H9 (cell line): ENCODE data around the gene C17orf75. TPM values are rescaled to one million over a fixed set of nuclear protein-coding genes. Genes with fewer than 3 reads are reported as not detected.
A peak's percentile ranks its signal among the peaks of the same experiment; 100 is the strongest.

Source experiments
- DNase-seq: peaks from one replicate; pipeline ENCODE4 v3.0.0-alpha.2; 2017
- H2AFZ ChIP-seq: one replicate; pipeline ENCODE4 v1.6.1; 2013; ENCODE audit warnings: mild to moderate bottlenecking, low read length, control low read depth, moderate library complexity
- H2AK5ac ChIP-seq: 2 replicates; pipeline ENCODE4 v1.6.1; 2013; ENCODE audit warnings: low read length, control low read depth, mixed read lengths; ENCODE audit not compliant: insufficient read length
- H2BK120ac ChIP-seq: one replicate; pipeline ENCODE4 v1.6.1; 2013; ENCODE audit warnings: low read depth, mild to moderate bottlenecking, low read length, control low read depth, inconsistent platforms; ENCODE audit not compliant: poor library complexity, severe bottlenecking
- H2BK12ac ChIP-seq: 2 replicates; pipeline ENCODE4 v1.6.1; 2013; ENCODE audit warnings: low read length, control low read depth, mixed read lengths, low read depth; ENCODE audit not compliant: insufficient read length
- H2BK15ac ChIP-seq: 2 replicates; pipeline ENCODE4 v1.6.1; 2013; ENCODE audit warnings: low read depth, low read length, control low read depth
- H2BK20ac ChIP-seq: one replicate; pipeline ENCODE4 v1.6.1; 2013; ENCODE audit warnings: low read depth, mild to moderate bottlenecking, low read length, control low read depth, inconsistent platforms; ENCODE audit not compliant: poor library complexity, severe bottlenecking
- H2BK5ac ChIP-seq: 2 replicates; pipeline ENCODE4 v1.6.1; 2013; ENCODE audit warnings: low read length, control low read depth, mixed read lengths; ENCODE audit not compliant: insufficient read length
- H3K14ac ChIP-seq: 2 replicates; pipeline ENCODE4 v1.6.1; 2013; ENCODE audit warnings: low read length, control low read depth; ENCODE audit not compliant: insufficient read depth
- H3K18ac ChIP-seq: 2 replicates; pipeline ENCODE4 v1.6.1; 2013; ENCODE audit warnings: low read depth, mild to moderate bottlenecking, mixed read lengths, low read length, control low read depth; ENCODE audit not compliant: insufficient read length
- H3K23ac ChIP-seq: 2 replicates; pipeline ENCODE4 v1.6.1; 2013; ENCODE audit warnings: low read length, control low read depth, mixed read lengths, low read depth; ENCODE audit not compliant: insufficient read length
- H3K23me2 ChIP-seq: 2 replicates; pipeline ENCODE4 v1.6.1; 2013; ENCODE audit warnings: low read depth, mild to moderate bottlenecking, mixed read lengths, low read length, control low read depth; ENCODE audit not compliant: insufficient read length, poor library complexity, severe bottlenecking
- H3K27ac ChIP-seq: 2 replicates; pipeline ENCODE4 v1.5.1; 2013; ENCODE audit warnings: low read length, control low read depth, mixed read lengths, low read depth; ENCODE audit not compliant: insufficient read length
- H3K27me3 ChIP-seq: 2 replicates; pipeline ENCODE4 v1.6.1; 2013; ENCODE audit warnings: low read length, control low read depth, inconsistent platforms; ENCODE audit not compliant: insufficient read depth
- H3K4ac ChIP-seq: 2 replicates; pipeline ENCODE4 v1.6.1; 2013; ENCODE audit warnings: low read depth, mild to moderate bottlenecking, control low read depth, inconsistent platforms, low read length, moderate library complexity
- H3K4me1 ChIP-seq: 2 replicates; pipeline ENCODE4 v1.6.1; 2013; ENCODE audit warnings: low read length, control low read depth, inconsistent platforms; ENCODE audit not compliant: insufficient read depth
- H3K4me2 ChIP-seq: 2 replicates; pipeline ENCODE4 v1.6.1; 2013; ENCODE audit warnings: low read length, control low read depth, mixed read lengths; ENCODE audit not compliant: insufficient read length, insufficient read depth
- H3K56ac ChIP-seq: 2 replicates; pipeline ENCODE4 v1.6.1; 2013; ENCODE audit warnings: low read depth, mild to moderate bottlenecking, mixed read lengths, low read length, control low read depth; ENCODE audit not compliant: insufficient read length
- H3K79me1 ChIP-seq: 2 replicates; pipeline ENCODE4 v1.6.1; 2013; ENCODE audit warnings: low read depth, mild to moderate bottlenecking, moderate library complexity, low read length, control low read depth, inconsistent platforms; ENCODE audit not compliant: insufficient read depth, poor library complexity, severe bottlenecking
- H3K79me2 ChIP-seq: 2 replicates; pipeline ENCODE4 v1.6.1; 2013; ENCODE audit warnings: low read length, control low read depth, inconsistent platforms; ENCODE audit not compliant: insufficient read depth
- H3K9ac ChIP-seq: 2 replicates; pipeline ENCODE4 v1.6.1; 2013; ENCODE audit warnings: low read length, control low read depth, mixed read lengths; ENCODE audit not compliant: insufficient read length; ENCODE audit errors: extremely low read depth
- H3K9me3 ChIP-seq: one replicate; pipeline ENCODE4 v1.6.1; 2013; ENCODE audit warnings: low read depth, low read length, inconsistent platforms; ENCODE audit not compliant: control insufficient read depth
- H3T11ph ChIP-seq: one replicate; pipeline ENCODE4 v1.6.1; 2013; ENCODE audit warnings: mild to moderate bottlenecking, low read length, control low read depth, inconsistent platforms
- H4K20me1 ChIP-seq: one replicate; pipeline ENCODE4 v1.6.1; 2013; ENCODE audit not compliant: control insufficient read depth, insufficient read length, insufficient read depth
- H4K5ac ChIP-seq: 2 replicates; pipeline ENCODE4 v1.6.1; 2013; ENCODE audit warnings: low read depth, mild to moderate bottlenecking, mixed read lengths, low read length, control low read depth; ENCODE audit not compliant: insufficient read length
- H4K8ac ChIP-seq: replicated peaks from 2 replicates; pipeline ENCODE4 v1.6.1; 2013; ENCODE audit warnings: low read length, control low read depth, mixed read lengths, low read depth; ENCODE audit not compliant: insufficient read length
- H4K91ac ChIP-seq: 2 replicates; pipeline ENCODE4 v1.6.1; 2013; ENCODE audit warnings: low read depth, mild to moderate bottlenecking, moderate library complexity, mixed read lengths, low read length, control low read depth; ENCODE audit not compliant: insufficient read length
- H3K27ac Mint-ChIP-seq, 3 experiments: 2 replicates in 2 of 3; 3 replicates in 1 of 3; pipeline ENCODE4 v1.8.0; 2020 to 2021; ENCODE audit warnings: mixed read lengths in 3 of 3, mild to moderate bottlenecking in 1 of 3, moderate library complexity in 1 of 3
- H3K27me3 Mint-ChIP-seq: 2 replicates; pipeline ENCODE4 v1.8.0; 2021; ENCODE audit warnings: low read depth, mild to moderate bottlenecking, moderate library complexity, mixed read lengths
- H3K36me3 Mint-ChIP-seq, 3 experiments: 2 replicates in 2 of 3; 3 replicates in 1 of 3; pipeline ENCODE4 v1.8.0; 2020 to 2021; ENCODE audit warnings: low read depth in 3 of 3, mixed read lengths in 3 of 3; ENCODE audit not compliant: insufficient read depth in 1 of 3
- H3K4me1 Mint-ChIP-seq, 2 experiments: 2 replicates each; pipeline ENCODE4 v1.8.0; 2020; ENCODE audit warnings: mixed read lengths in 2 of 2
- H3K4me3 Mint-ChIP-seq, 2 experiments: 2 replicates in 1 of 2; 3 replicates in 1 of 2; pipeline ENCODE4 v1.8.0; 2020 to 2021; ENCODE audit warnings: mild to moderate bottlenecking in 2 of 2, mixed read lengths in 2 of 2, moderate library complexity in 1 of 2
- H3K9me3 Mint-ChIP-seq, 2 experiments: 2 replicates in 1 of 2; 3 replicates in 1 of 2; pipeline ENCODE4 v1.8.0; 2020; ENCODE audit warnings: mild to moderate bottlenecking in 2 of 2, mixed read lengths in 2 of 2, moderate library complexity in 1 of 2
- WGBS: extraction: QIAGEN DNeasy Blood & Tissue Kit; methylation state at CpG from one replicate; pipeline ENCODE4 v1.1.7; 2013; ENCODE audit warnings: missing lambda C conversion rate, low lambda C conversion rate, mixed read lengths; ENCODE audit not compliant: insufficient read length; ENCODE audit errors: extremely low coverage; 5-methylcytosine and 5-hydroxymethylcytosine counted together
- total RNA-seq: library from RNA; stranded (reverse); gene quantifications from 2 replicates; pipeline ENCODE4 v1.2.1, GENCODE V29; 2021
- TF ChIP-seq, protein P1 (sequence below): fragments of 200-600 bp; sonication (generic); conservative IDR thresholded peaks from 3 replicates; pipeline ENCODE4 v1.8.0; 2021; ENCODE audit warnings: antibody characterized with exemption, mild to moderate bottlenecking

The C17orf75 gene
- total RNA-seq, 1 experiment from 2014 or later, result 40.4 TPM

DNA sequence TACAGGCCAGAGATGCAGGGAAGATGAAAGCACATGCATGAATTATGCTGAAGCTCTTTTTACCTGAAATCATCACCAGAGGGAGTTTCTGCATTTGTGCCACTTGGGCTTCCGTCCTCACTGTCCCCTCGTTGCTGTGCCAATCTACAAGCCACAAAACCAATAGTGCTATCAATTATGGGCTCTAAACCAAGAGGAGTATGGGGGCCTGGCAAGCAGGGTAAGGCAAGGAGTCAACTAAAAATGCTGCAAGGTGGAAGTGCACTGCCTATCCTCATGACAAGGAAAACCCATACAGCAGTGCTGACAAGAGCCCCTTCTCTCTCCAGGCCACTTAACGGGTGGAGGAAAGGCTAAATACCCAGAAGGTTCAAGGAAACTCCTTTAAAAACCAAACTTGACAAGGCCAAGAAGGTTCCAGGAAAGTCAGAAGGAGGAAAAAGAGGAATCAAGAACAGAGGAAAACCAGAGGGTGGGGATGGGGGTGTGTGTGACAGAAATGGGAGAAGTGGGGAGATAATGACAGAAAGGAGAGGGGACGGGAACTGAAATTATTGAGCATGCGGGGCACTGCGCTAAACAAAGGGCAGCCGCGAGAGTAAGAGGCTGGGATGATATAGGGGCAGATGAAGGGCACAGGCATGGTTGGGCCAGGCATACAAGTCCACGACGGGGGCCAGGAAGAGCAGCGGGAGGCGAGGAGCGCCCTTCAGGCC, 674 bp downstream of the C17orf75 start:
- no peak overlapping the region for H3K56ac ChIP-seq
- no peak overlapping the region for H2BK12ac ChIP-seq
- peaks cover 11 to 16% of the 10 kb centered on the region in 2 experiments for H3K4me1 Mint-ChIP-seq
- H2AK5ac ChIP-seq, result no peak overlapping the region
- no peak overlapping the region for H4K8ac ChIP-seq
- no peak overlapping the region for H2BK15ac ChIP-seq
- peak overlapping the region; percentile 71 for H3K9ac ChIP-seq
- H3K27ac ChIP-seq, result no peak overlapping the region
- H2BK120ac ChIP-seq, result no peak overlapping the region
- H3K27me3 ChIP-seq, result no peaks in the 10 kb centered on the region
- no peaks in the 10 kb centered on the region for H3K9me3 ChIP-seq
- H3K27me3 Mint-ChIP-seq, result no peaks in the 10 kb centered on the region
- no peak overlapping the region for H3K18ac ChIP-seq
- H2BK20ac ChIP-seq, result no peak overlapping the region
- peak overlapping the region; percentile 41 for H3K4me2 ChIP-seq
- peaks cover 4% of the 10 kb centered on the region for H3K23me2 ChIP-seq
- TF ChIP-seq, protein P1, sequence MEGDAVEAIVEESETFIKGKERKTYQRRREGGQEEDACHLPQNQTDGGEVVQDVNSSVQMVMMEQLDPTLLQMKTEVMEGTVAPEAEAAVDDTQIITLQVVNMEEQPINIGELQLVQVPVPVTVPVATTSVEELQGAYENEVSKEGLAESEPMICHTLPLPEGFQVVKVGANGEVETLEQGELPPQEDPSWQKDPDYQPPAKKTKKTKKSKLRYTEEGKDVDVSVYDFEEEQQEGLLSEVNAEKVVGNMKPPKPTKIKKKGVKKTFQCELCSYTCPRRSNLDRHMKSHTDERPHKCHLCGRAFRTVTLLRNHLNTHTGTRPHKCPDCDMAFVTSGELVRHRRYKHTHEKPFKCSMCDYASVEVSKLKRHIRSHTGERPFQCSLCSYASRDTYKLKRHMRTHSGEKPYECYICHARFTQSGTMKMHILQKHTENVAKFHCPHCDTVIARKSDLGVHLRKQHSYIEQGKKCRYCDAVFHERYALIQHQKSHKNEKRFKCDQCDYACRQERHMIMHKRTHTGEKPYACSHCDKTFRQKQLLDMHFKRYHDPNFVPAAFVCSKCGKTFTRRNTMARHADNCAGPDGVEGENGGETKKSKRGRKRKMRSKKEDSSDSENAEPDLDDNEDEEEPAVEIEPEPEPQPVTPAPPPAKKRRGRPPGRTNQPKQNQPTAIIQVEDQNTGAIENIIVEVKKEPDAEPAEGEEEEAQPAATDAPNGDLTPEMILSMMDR, result no peak; the same call in 2 of the 3 replicates
- no peak for DNase-seq
- H3K9me3 Mint-ChIP-seq, result no peaks in the 10 kb centered on the region
- H3K79me2 ChIP-seq, result no peaks in the 10 kb centered on the region
- H3K4me3 Mint-ChIP-seq, result peak overlapping the region; percentile 96 to 99
- WGBS, result no CpG with 5 or more reads among the region's 13 CpGs
- H3K14ac ChIP-seq, result 0 out of 2 replicates have a peak overlapping the region, but pooled peaks have one; percentile 26
- peak overlapping the region; percentile 92 to 99 (median 97) for H3K27ac Mint-ChIP-seq
- no peak overlapping the region for H3K23ac ChIP-seq
- no peak overlapping the region for H2BK5ac ChIP-seq
- no peaks in the 10 kb centered on the region for H4K20me1 ChIP-seq
- no peaks in the 10 kb centered on the region for H3K79me1 ChIP-seq
- no peak overlapping the region for H4K91ac ChIP-seq
- H4K5ac ChIP-seq, result no peak overlapping the region
- H3K4ac ChIP-seq, result no peak overlapping the region
- peaks cover 3% of the 10 kb centered on the region; the same call in 1 of the 2 replicates for H3K4me1 ChIP-seq
- no peak overlapping the region for H3T11ph ChIP-seq
- peaks cover 2 to 30% (median 25%) of the 10 kb centered on the region in 3 experiments; a peak in 6 of 7 replicates for H3K36me3 Mint-ChIP-seq
- no peak overlapping the region for H2AFZ ChIP-seq
